GM12878 (cell line): ENCODE results near the gene PRKN. TPM values are rescaled to one million over a fixed set of nuclear protein-coding genes. Genes with fewer than 3 reads are reported as not detected.

Experiments used
- ATAC-seq: fragments of 200-7000 bp; cut with Tn5 transposase; 3 replicates; pipeline ENCODE4 v1.9.1; 2020; ENCODE audit warnings: mild to moderate bottlenecking, moderate library complexity
- BruUV-seq: library from RNA; stranded (reverse); fragments of 400-500 nt; replicated peaks from 2 replicates; lab custom pipeline; 2021; lab: Mats Ljungman, UMichigan
- CTCF ChIA-PET: fragments of 300-600 bp; sonication (Branson Sonifier 250); formaldehyde crosslinking; extraction: SDS; loops from one replicate; lab custom pipeline; 2021; ENCODE audit warnings: inconsistent platforms; lab: Yijun Ruan, JAX
- POLR2A ChIA-PET: fragments of 350-600 bp; formaldehyde crosslinking; extraction: SDS; loops from one replicate; lab custom pipeline; 2021; ENCODE audit warnings: inconsistent platforms; lab: Charles Lee
- RAD21 ChIA-PET: fragments of 300-600 bp; sonication (Branson Sonifier 250); formaldehyde crosslinking; loops from one replicate; lab custom pipeline; 2023; ENCODE audit warnings: antibody characterized with exemption; ENCODE audit not compliant: unreplicated experiment; lab: Charles Lee
- SMC1A ChIA-PET: fragments of 300-600 bp; sonication (Branson Sonifier 250); formaldehyde crosslinking; loops from one replicate; lab custom pipeline; 2023; ENCODE audit not compliant: unreplicated experiment, uncharacterized antibody; lab: Charles Lee
- DNase-seq: peaks from one replicate; pipeline ENCODE4 v3.0.0-alpha.2; 2011; ENCODE audit warnings: low read depth, low spot score
- FAIRE-seq: peaks from 3 replicates; lab custom pipeline; 2011; peaks lifted over from hg19 to GRCh38; lab: Jason Lieb, UNC
- H2AFZ ChIP-seq: 2 replicates; pipeline ENCODE4 v1.6.0; 2011; ENCODE audit warnings: low read depth, low read length, control low read depth; ENCODE audit not compliant: control insufficient read depth
- H3K27ac ChIP-seq: 2 replicates; pipeline ENCODE4 v1.5.1; 2011; ENCODE audit warnings: control low read depth; ENCODE audit not compliant: control insufficient read depth, insufficient read depth
- H3K27me3 ChIP-seq, 2 experiments: replicated peaks in 1 of 2; 2 replicates each; pipeline versions ENCODE4 v1.6.0 to v1.6.1; 2011; ENCODE audit warnings: low read length in 1 of 2; ENCODE audit not compliant: control insufficient read depth in 2 of 2, insufficient read depth in 2 of 2
- H3K36me3 ChIP-seq, 2 experiments: 2 replicates each; pipeline ENCODE4 v1.5.1; 2011; ENCODE audit warnings: low read length in 1 of 2; ENCODE audit not compliant: control insufficient read depth in 2 of 2, insufficient read depth in 2 of 2
- H3K4me1 ChIP-seq: 2 replicates; pipeline ENCODE4 v1.6.1; 2011; ENCODE audit warnings: mild to moderate bottlenecking, low read length, moderate library complexity, mixed read lengths; ENCODE audit not compliant: control insufficient read depth, insufficient read depth
- H3K4me2 ChIP-seq: 2 replicates; pipeline ENCODE4 v1.6.0; 2011; ENCODE audit warnings: control low read depth; ENCODE audit not compliant: control insufficient read depth, insufficient read depth
- H3K4me3 ChIP-seq: fragments of 200-600 bp; sonication (generic); 2 replicates; pipeline ENCODE4 v1.5.1; 2016
- H3K79me2 ChIP-seq: 2 replicates; pipeline ENCODE4 v1.6.0; 2011; ENCODE audit warnings: low read length; ENCODE audit not compliant: control insufficient read depth, insufficient read depth
- H3K9ac ChIP-seq: 2 replicates; pipeline ENCODE4 v1.8.0; 2011; ENCODE audit warnings: low read length, control low read depth, mixed read lengths; ENCODE audit not compliant: control insufficient read depth, insufficient read depth
- H3K9me3 ChIP-seq: replicated peaks from 3 replicates; pipeline ENCODE4 v1.5.1; 2011; ENCODE audit warnings: mild to moderate bottlenecking, low read length; ENCODE audit not compliant: control insufficient read depth, insufficient read depth
- H4K20me1 ChIP-seq: 2 replicates; pipeline ENCODE4 v1.6.0; 2011; ENCODE audit not compliant: control insufficient read depth, insufficient read depth
- ATF3 ChIP-seq: IDR thresholded peaks from 2 replicates; pipeline ENCODE4 v1.6.1; 2011; ENCODE audit warnings: low read depth, mild to moderate bottlenecking, low read length, moderate library complexity, borderline replicate concordance; ENCODE audit errors: extremely low read depth
- CHD2 ChIP-seq: IDR thresholded peaks from 2 replicates; pipeline ENCODE4 v1.6.1; 2011; ENCODE audit warnings: low read depth, low read length, improper control_type of control experiment, borderline replicate concordance
- E2F4 ChIP-seq: IDR thresholded peaks from 2 replicates; pipeline ENCODE4 v1.6.1; 2012; ENCODE audit warnings: low read depth, low read length, improper control_type of control experiment
- E2F8 ChIP-seq: fragments of 450-650 bp; IDR thresholded peaks from 2 replicates; pipeline ENCODE4 v1.6.1; 2018; ENCODE audit warnings: mild to moderate bottlenecking, low read depth, moderate library complexity; ENCODE audit not compliant: partially characterized antibody
- EED ChIP-seq: sonication (generic); IDR thresholded peaks from 2 replicates; pipeline ENCODE4 v1.6.1; 2016; ENCODE audit warnings: antibody characterized with exemption, low read depth
- ESRRA ChIP-seq: IDR thresholded peaks from 2 replicates; pipeline ENCODE4 v1.6.1; 2012; ENCODE audit warnings: mild to moderate bottlenecking, low read length, improper control_type of control experiment
- EZH2 ChIP-seq: IDR thresholded peaks from 2 replicates; pipeline ENCODE4 v1.6.1; 2012; ENCODE audit warnings: low read depth, mild to moderate bottlenecking, control low read depth, inconsistent platforms, low read length, borderline replicate concordance; ENCODE audit not compliant: control insufficient read depth
- KAT2A ChIP-seq: conservative IDR thresholded peaks from 2 replicates; pipeline ENCODE4 v1.6.1; 2011; ENCODE audit warnings: low read depth, low read length; ENCODE audit not compliant: control insufficient read depth
- MYB ChIP-seq: fragments of 150-350 bp; IDR thresholded peaks from 2 replicates; pipeline ENCODE4 v1.6.1; 2014; ENCODE audit warnings: mild to moderate bottlenecking, low read depth, low read length, borderline replicate concordance
- NFXL1 ChIP-seq: fragments of 450-650 bp; IDR thresholded peaks from 2 replicates; pipeline ENCODE4 v1.6.1; 2017; ENCODE audit warnings: antibody characterized with exemption, mild to moderate bottlenecking, borderline replicate concordance
- PBX3 ChIP-seq: IDR thresholded peaks from 2 replicates; pipeline ENCODE4 v1.6.1; 2011; ENCODE audit warnings: mild to moderate bottlenecking, low read depth, low read length, moderate library complexity; ENCODE audit not compliant: insufficient replicate concordance
- RBBP5 ChIP-seq: fragments of 200-600 bp; sonication (generic); conservative IDR thresholded peaks from 2 replicates; pipeline ENCODE4 v1.6.1; 2016
- SREBF2 ChIP-seq: IDR thresholded peaks from 2 replicates; pipeline ENCODE4 v1.6.1; 2012; ENCODE audit warnings: mild to moderate bottlenecking, low read length
- WGBS: methylation state at CpG from one replicate; pipeline ENCODE4 v1.1.6; 2016; ENCODE audit warnings: low lambda C conversion rate; ENCODE audit not compliant: insufficient replicate concordance, insufficient coverage; ENCODE audit errors: missing lambda C conversion rate; 5-methylcytosine and 5-hydroxymethylcytosine counted together
- in situ Hi-C: fragments of 300-500 bp; cut with MboI; formaldehyde crosslinking; loops from 9 replicates; pipeline ENCODE4 v1.14.3; 2018; ENCODE audit warnings: mixed read lengths
- intact Hi-C: fragments of 100-400 bp; cut with micrococcal nuclease; formaldehyde crosslinking; loops from one replicate; pipeline ENCODE4 v1.14.2; 2022; ENCODE audit not compliant: unreplicated experiment
- polyA plus RNA-seq, 11 experiments: library from polyadenylated mRNA; depleted of rRNA in 4 of 11; unstranded in 6 of 11; stranded (reverse) in 5 of 11; fragments of >200 nt; fragmentation: Nextera tagmentation in 4 of 11; fragmentation: Illumina TruSeq in 1 of 11; extraction: Ambion mirVana in 4 of 11; extraction: Trizol in 1 of 11; gene quantifications; 1 replicate in 1 of 11; 2 replicates in 10 of 11; pipeline versions ENCODE4 v1.2.1 to v1.2.3, GENCODE V29; 2011 to 2016; ENCODE audit warnings: inconsistent platforms in 2 of 11, missing spikeins in 2 of 11, low read depth in 1 of 11
- total RNA-seq, 4 experiments: library from RNA; depleted of rRNA in 3 of 4; stranded (reverse); fragments of >200 nt in 3 of 4; fragmentation: Illumina TruSeq in 1 of 4; extraction: Trizol in 1 of 4; gene quantifications; 2 replicates each; pipeline versions ENCODE4 v1.2.1 to v1.2.3, GENCODE V29; 2013 to 2021

PRKN gene
- total and polyA plus RNA-seq, 10 of the 15 experiments (the other 5 are each of a cell fraction or from before 2014, with no cell fraction given) = 0.06 to 0.09 TPM; not detected in 8

GRCh38 chr6:162704001-162704400 lies 23.6 kb downstream of the PRKN start:
- no peaks in the 10 kb centered on the region; a peak in 1 of 4 replicates for H3K27me3 ChIP-seq
- H2AFZ ChIP-seq = no peak overlapping the region
- intact Hi-C loops (no loop called here), in situ Hi-C loops (no loop called here)
- no peaks in the 10 kb centered on the region for H3K36me3 ChIP-seq
- no peaks in the 10 kb centered on the region for H3K79me2 ChIP-seq
- no peak for FAIRE-seq
- DNase-seq = no peak
- ChIA-PET RAD21 (no interaction called here), SMC1A (no interaction called here), CTCF (no interaction called here), POLR2A (no interaction called here)
- no peak overlapping the region for H3K4me3 ChIP-seq
- H4K20me1 ChIP-seq = no peaks in the 10 kb centered on the region
- TF ChIP-seq ATF3 (no peak), CHD2 (no peak), RBBP5 (no peak)
- BruUV-seq = no TSS peak
- H3K9me3 ChIP-seq = no peaks in the 10 kb centered on the region
- H3K27ac ChIP-seq = no peak overlapping the region
- H3K4me1 ChIP-seq = no peaks in the 10 kb centered on the region
- H3K9ac ChIP-seq = no peak overlapping the region
- 9% methylated on average over 4 of the region's 4 CpGs for WGBS
- ATAC-seq = no peak
- H3K4me2 ChIP-seq = no peak overlapping the region

GRCh38 chr6:162702446-162702845 lies 25.1 kb downstream of the PRKN start:
- no peak overlapping the region for H3K9ac ChIP-seq
- ChIA-PET RAD21 (no interaction called here), POLR2A (no interaction called here), CTCF (no interaction called here), SMC1A (interaction anchor here (1.2 kb wide), 1 partner anchor 8 kb away, joined by 3 read pairs; no protein-coding TSS in a partner anchor)
- BruUV-seq = no TSS peak
- H3K79me2 ChIP-seq = no peaks in the 10 kb centered on the region
- in situ Hi-C loops = no loop called here
- no peak overlapping the region for H3K4me2 ChIP-seq
- FAIRE-seq = no peak
- no peaks in the 10 kb centered on the region for H3K36me3 ChIP-seq
- H4K20me1 ChIP-seq = no peaks in the 10 kb centered on the region
- no peak overlapping the region for H3K4me3 ChIP-seq
- H3K27me3 ChIP-seq = no peaks in the 10 kb centered on the region; a peak in 1 of 4 replicates
- H3K9me3 ChIP-seq = no peaks in the 10 kb centered on the region
- no peak overlapping the region for H3K27ac ChIP-seq
- WGBS = 2% methylated on average over 2 of the region's 2 CpGs
- intact Hi-C loops = no loop called here
- no peak for ATAC-seq
- no peak for DNase-seq
- no peak overlapping the region for H2AFZ ChIP-seq
- no peaks in the 10 kb centered on the region for H3K4me1 ChIP-seq
- TF ChIP-seq SREBF2 (no peak), EED (no peak), E2F4 (no peak), ESRRA (no peak), NFXL1 (no peak), MYB (no peak), PBX3 (no peak), KAT2A (no peak), E2F8 (no peak), EZH2 (no peak)
